Breast epithelium (tissue), 4 donors: ENCODE data around the gene EGR4. TPM values are rescaled to one million over a fixed set of nuclear protein-coding genes. Genes with fewer than 3 reads are reported as not detected.
A peak's percentile ranks its signal among the peaks of the same experiment; 100 is the strongest.
"Not testable (repeated sequence)": the region's sequence is repeated elsewhere in the genome, so short reads cannot be mapped to it uniquely, and the experiment has no call there.

Experiments
- DNase-seq, 2 donors: peaks; one replicate each; pipeline ENCODE4 v3.0.0-alpha.2; 2019; ENCODE audit warnings: low spot score in 2 of 2
- H3K27ac ChIP-seq, 2 donors: fragments of 200-600 bp; sonication (generic) in 1 of 2; one replicate each; pipeline ENCODE4 v1.5.1; 2016 to 2019; ENCODE audit warnings: mild to moderate bottlenecking in 1 of 2
- H3K27me3 ChIP-seq, 2 donors: fragments of 200-600 bp; sonication (generic) in 1 of 2; one replicate each; pipeline versions ENCODE4 v1.5.1 to v1.6.0; 2017 to 2019; ENCODE audit warnings: control low read depth in 1 of 2, mild to moderate bottlenecking in 1 of 2
- H3K36me3 ChIP-seq: fragments of 200-600 bp; one replicate; pipeline ENCODE4 v1.5.1; 2019
- H3K4me1 ChIP-seq, 2 donors: fragments of 200-600 bp; sonication (generic); one replicate each; pipeline ENCODE4 v1.5.1; 2016 to 2019; ENCODE audit warnings: control low read depth in 1 of 2
- H3K4me3 ChIP-seq, 3 donors: fragments of 200-600 bp; sonication (generic); 1 replicate in 2 of 3; 2 replicates in 1 of 3; pipeline ENCODE4 v1.5.1; 2016 to 2019; ENCODE audit warnings: mild to moderate bottlenecking in 3 of 3, moderate library complexity in 2 of 3
- H3K9me3 ChIP-seq, 2 donors: fragments of 200-600 bp; sonication (generic) in 1 of 2; one replicate each; pipeline ENCODE4 v1.5.1; 2016 to 2019; ENCODE audit warnings: control low read depth in 1 of 2
- POLR2A ChIP-seq: fragments of 450-650 bp; IDR thresholded peaks from one replicate; pipeline ENCODE4 v1.6.1; 2016; ENCODE audit warnings: antibody characterized with exemption, mild to moderate bottlenecking, moderate library complexity
- POLR2AphosphoS5 ChIP-seq, 3 donors: sonication (generic); formaldehyde crosslinking; IDR thresholded peaks; one replicate each; pipeline ENCODE4 v1.6.1; 2017; ENCODE audit warnings: antibody characterized with exemption in 3 of 3
- intact Hi-C: fragments of 100-400 bp; cut with DNase I; formaldehyde crosslinking; loops from one replicate; pipeline ENCODE4 v1.15.1; 2023; ENCODE audit warnings: low total_unique reads
- total RNA-seq, 3 donors: library from RNA; depleted of rRNA; stranded (reverse); fragments of >200 nt; gene quantifications; one replicate each; pipeline ENCODE4 v1.1.0, GENCODE V29; 2016
- TF ChIP-seq, protein P1 (sequence below), 3 donors: fragments of 450-650 bp; IDR thresholded peaks; one replicate each; pipeline ENCODE4 v1.5.1; 2016 to 2017; ENCODE audit warnings: antibody characterized with exemption in 3 of 3, mild to moderate bottlenecking in 3 of 3, moderate library complexity in 3 of 3

The EGR4 gene
- total RNA-seq, 3 donors from 2014 or later, result not detected

GRCh38 chr2:73263540-73264331 is 29.6 kb downstream of the EGR4 start:
- Histone ChIP-seq H3K27me3 (no peaks in the 10 kb centered on the region), H3K4me3 (no peak overlapping the region), H3K27ac (no peak overlapping the region), H3K9me3 (no peaks in the 10 kb centered on the region), H3K36me3 (no peaks in the 10 kb centered on the region), H3K4me1 (peaks cover 0 to 1% of the 10 kb centered on the region in 2 donors)
- DNase-seq, result no peak
- intact Hi-C loops, result no loop called here
- TF ChIP-seq POLR2A (no peak), POLR2AphosphoS5 (IDR thresholded peaks at IDR 0.05) (no peak)
- TF ChIP-seq, protein P1, sequence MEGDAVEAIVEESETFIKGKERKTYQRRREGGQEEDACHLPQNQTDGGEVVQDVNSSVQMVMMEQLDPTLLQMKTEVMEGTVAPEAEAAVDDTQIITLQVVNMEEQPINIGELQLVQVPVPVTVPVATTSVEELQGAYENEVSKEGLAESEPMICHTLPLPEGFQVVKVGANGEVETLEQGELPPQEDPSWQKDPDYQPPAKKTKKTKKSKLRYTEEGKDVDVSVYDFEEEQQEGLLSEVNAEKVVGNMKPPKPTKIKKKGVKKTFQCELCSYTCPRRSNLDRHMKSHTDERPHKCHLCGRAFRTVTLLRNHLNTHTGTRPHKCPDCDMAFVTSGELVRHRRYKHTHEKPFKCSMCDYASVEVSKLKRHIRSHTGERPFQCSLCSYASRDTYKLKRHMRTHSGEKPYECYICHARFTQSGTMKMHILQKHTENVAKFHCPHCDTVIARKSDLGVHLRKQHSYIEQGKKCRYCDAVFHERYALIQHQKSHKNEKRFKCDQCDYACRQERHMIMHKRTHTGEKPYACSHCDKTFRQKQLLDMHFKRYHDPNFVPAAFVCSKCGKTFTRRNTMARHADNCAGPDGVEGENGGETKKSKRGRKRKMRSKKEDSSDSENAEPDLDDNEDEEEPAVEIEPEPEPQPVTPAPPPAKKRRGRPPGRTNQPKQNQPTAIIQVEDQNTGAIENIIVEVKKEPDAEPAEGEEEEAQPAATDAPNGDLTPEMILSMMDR (IDR thresholded peaks at IDR 0.05), result no peak

- H3K27ac ChIP-seq, H3K9me3 ChIP-seq, H3K4me3 ChIP-seq, H3K4me1 ChIP-seq, H3K36me3 ChIP-seq, DNase-seq, intact Hi-C loops, H3K27me3 ChIP-seq: not testable (repeated sequence)
These were observed 30.5 kb downstream of the EGR4 start for GRCh38 chr2:73262691-73263429.

DNA sequence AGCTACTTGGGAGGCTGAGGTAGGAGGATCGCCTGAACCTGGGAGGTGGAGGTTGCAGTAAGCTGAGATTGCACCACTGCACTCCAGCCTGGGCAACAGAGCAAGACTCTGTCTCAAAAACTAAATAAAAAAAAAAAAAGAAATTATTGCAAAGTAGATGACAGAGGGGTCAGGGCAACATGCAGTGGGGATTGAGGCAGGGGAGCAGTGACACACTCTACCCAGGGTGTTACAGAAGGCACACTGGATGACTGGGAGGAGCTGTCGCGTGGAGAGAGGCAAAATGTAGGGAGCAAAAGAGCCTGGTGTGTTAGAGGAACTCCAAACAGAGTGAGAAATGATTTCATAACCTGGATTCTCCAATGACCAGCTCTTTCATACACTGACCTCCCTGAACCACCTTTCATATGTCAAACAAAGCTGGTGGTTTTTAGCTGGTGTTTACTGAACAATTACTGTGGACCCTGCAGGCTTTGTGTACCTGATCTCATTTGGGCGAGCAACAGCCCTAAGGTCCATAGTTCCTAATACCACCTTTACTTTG is 31.2 kb downstream of the EGR4 start:
- intact Hi-C loops, result no loop called here
- DNase-seq, result no peak
- H3K36me3 ChIP-seq, result no peaks in the 10 kb centered on the region
- H3K27me3 ChIP-seq, result no peaks in the 10 kb centered on the region
- H3K9me3 ChIP-seq, result no peaks in the 10 kb centered on the region
- H3K27ac ChIP-seq, result no peak overlapping the region
- no peak overlapping the region for H3K4me3 ChIP-seq
- H3K4me1 ChIP-seq, result no peaks in the 10 kb centered on the region
- TF ChIP-seq, protein P1 (IDR thresholded peaks at IDR 0.05), result no peak
- no peak for TF ChIP-seq POLR2AphosphoS5 (IDR thresholded peaks at IDR 0.05)
- TF ChIP-seq POLR2A, result no peak

GRCh38 chr2:73260338-73260984 is 32.9 kb downstream of the EGR4 start:
- no peak for DNase-seq
- intact Hi-C loops, result no loop called here
- TF ChIP-seq POLR2AphosphoS5 (IDR thresholded peaks at IDR 0.05), result no peak
- TF ChIP-seq, protein P1 (IDR thresholded peaks at IDR 0.05), result peak in 1 of 3 donors; percentile 22

DNA sequence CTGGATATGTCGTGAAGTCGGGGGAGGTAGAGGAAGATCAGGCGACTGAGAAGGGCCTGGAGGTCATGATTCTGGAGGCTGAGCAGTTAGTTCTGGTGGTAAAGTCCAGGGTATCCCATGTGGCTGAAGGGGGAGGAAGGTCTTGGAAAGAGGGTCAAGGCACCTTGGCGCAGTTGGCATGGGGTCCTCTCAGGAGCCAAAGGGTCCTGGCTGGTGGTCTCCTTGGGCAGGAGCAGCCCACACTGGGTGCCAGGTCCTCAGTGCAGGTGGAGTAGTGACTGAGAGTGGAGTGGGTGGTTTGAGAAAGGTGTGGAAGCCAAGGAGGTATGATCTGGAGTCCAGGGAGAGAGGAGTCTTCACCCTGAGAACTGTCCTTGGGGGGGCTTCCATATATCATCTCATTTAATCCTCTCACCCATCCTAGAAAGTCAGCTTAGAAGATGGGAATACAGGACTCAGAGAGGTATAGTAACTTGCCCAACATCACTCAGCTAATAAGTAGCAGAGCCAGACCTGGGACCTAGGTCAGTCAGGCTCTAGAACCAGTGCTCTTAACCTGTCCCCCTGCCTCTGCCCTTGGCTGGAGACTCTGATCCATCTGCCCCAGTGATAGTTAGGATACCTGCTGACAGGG is 33.5 kb downstream of the EGR4 start:
- no peaks in the 10 kb centered on the region for H3K4me1 ChIP-seq
- no peaks in the 10 kb centered on the region for H3K9me3 ChIP-seq
- DNase-seq, result no peak
- H3K27ac ChIP-seq, result no peak overlapping the region
- H3K27me3 ChIP-seq, result no peaks in the 10 kb centered on the region
- H3K36me3 ChIP-seq, result no peaks in the 10 kb centered on the region
- TF ChIP-seq POLR2A, result no peak
- no peak for TF ChIP-seq POLR2AphosphoS5 (IDR thresholded peaks at IDR 0.05)
- TF ChIP-seq, protein P1 (IDR thresholded peaks at IDR 0.05), result no peak
- H3K4me3 ChIP-seq, result no peak overlapping the region
- intact Hi-C loops, result no loop called here

More at GRCh38 chr2:73260338-73260984, 32.9 kb downstream of the EGR4 start:
- H3K9me3 ChIP-seq, result no peaks in the 10 kb centered on the region
- no peak overlapping the region for H3K27ac ChIP-seq
- no peaks in the 10 kb centered on the region for H3K27me3 ChIP-seq
- H3K4me1 ChIP-seq, result no peaks in the 10 kb centered on the region
- no peak overlapping the region for H3K4me3 ChIP-seq
- H3K36me3 ChIP-seq, result no peaks in the 10 kb centered on the region
